ENCODE data around the gene SH2D3A.
A peak's percentile ranks its signal among the peaks of the same experiment; 100 is the strongest.

Gene SH2D3A

DNA sequence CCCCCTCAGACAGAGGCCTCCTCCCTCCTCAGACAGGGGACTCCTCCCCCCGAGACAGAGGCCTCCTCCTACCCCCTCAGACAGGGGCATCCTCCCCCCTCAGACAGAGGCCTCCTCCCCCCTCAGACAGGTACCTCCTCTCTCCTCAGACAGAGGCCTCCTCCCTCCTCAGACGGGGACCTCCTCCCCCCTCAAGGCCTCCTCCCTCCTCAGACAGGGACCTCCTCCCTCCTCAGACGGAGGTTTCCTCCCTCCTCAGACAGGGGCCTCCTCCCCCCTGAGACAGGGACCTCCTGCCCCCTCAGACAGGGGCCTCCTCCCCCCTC is 60.6 kb downstream of the SH2D3A start:
- Mint-ChIP-seq H3K27me3 (peaks cover 41% of the 10 kb centered on the region), H3K4me1 (peaks cover 19% of the 10 kb centered on the region), H3K4me3 (no peak overlapping the region), H3K36me3 (no peaks in the 10 kb centered on the region), H3K27ac (no peak overlapping the region), H3K9me3 (no peaks in the 10 kb centered on the region)
- ATAC-seq: peak; percentile 39

DNA sequence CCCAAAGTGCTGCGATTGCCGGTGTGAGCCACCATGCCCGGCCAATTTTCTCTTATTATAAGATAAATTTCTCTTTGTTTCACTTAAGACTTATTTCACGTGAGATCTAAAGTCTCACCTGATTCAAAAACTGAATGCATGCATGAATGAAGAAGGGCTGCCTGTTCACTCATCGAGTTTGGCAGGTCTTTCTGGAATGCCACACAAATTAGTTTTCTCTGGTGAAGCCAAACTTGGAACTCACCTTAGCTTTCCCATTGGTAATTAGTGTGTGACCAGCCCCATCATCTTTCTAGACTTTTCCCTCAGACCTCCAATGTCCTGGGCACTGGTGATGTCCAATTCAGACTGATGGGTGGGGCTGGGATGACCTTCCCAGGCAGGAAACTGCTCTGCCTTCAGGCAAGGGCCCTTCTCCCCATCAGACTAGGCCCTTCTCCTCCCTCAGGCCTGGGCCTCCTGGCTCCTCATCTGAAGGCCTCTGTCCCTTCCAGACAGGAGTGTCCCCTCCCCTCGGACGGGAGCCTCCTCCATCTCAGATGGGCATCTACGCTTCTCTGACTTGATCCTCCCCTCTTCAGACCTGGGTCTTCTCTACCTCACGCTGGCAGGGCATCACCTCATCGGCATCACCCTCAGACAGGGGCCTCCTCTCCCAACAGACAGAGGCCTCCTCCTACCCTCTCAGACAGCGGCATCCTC is 61.2 kb downstream of the SH2D3A start:
- Mint-ChIP-seq H3K36me3 (no peaks in the 10 kb centered on the region), H3K4me3 (no peak overlapping the region), H3K27me3 (peaks cover 36% of the 10 kb centered on the region), H3K4me1 (peaks cover 18% of the 10 kb centered on the region), H3K27ac (no peak overlapping the region), H3K9me3 (no peaks in the 10 kb centered on the region)
- ATAC-seq: peak; percentile 10

Measured in stimulated activated memory B cell treated with anti-CD40 and anti-IgM and Interleukin-4, amounts not matched to agents 10 μg/mL and 1 μg/mL and 100 μg/mL, for 72 hours (primary cell).